OCI-LY7 (cell line): ENCODE measurements around the gene ACTN2. TPM values are rescaled to one million over a fixed set of nuclear protein-coding genes. Genes with fewer than 3 reads are reported as not detected.
A peak's percentile ranks its signal among the peaks of the same experiment; 100 is the strongest.

Source experiments
- BruUV-seq: library from RNA; stranded (reverse); fragments of 400-500 nt; replicated peaks from 2 replicates; lab custom pipeline; 2021; lab: Mats Ljungman, UMichigan
- CTCF ChIA-PET: fragments of 300-600 bp; sonication (Branson Sonifier 250); formaldehyde crosslinking; loops from one replicate; lab custom pipeline; 2022; ENCODE audit warnings: antibody characterized with exemption; ENCODE audit not compliant: unreplicated experiment; lab: Charles Lee
- POLR2A ChIA-PET: fragments of 300-600 bp; sonication (Branson Sonifier 250); formaldehyde crosslinking; loops from one replicate; lab custom pipeline; 2022; ENCODE audit warnings: antibody characterized with exemption; lab: Charles Lee
- DNase-seq: peaks from one replicate; pipeline ENCODE4 v3.0.0-alpha.2; 2015; ENCODE audit warnings: low spot score
- H2AFZ ChIP-seq: fragments of 200-600 bp; sonication (generic), shearing (Covaris generic); 2 replicates; pipeline ENCODE4 v1.6.1; 2014; ENCODE audit warnings: mild to moderate bottlenecking, antibody characterized with exemption, low read length, moderate library complexity
- H3K27ac ChIP-seq: fragments of 200-600 bp; sonication (generic); 2 replicates; pipeline ENCODE4 v1.5.1; 2014; ENCODE audit warnings: mixed run types, low read depth, mild to moderate bottlenecking, moderate library complexity, low read length, inconsistent platforms; ENCODE audit not compliant: poor library complexity, severe bottlenecking
- H3K36me3 ChIP-seq: fragments of 200-600 bp; sonication (generic); 2 replicates; pipeline ENCODE4 v1.6.1; 2014; ENCODE audit warnings: mild to moderate bottlenecking, antibody characterized with exemption, low read length, moderate library complexity, mixed read lengths; ENCODE audit not compliant: insufficient read depth
- H3K4me1 ChIP-seq: fragments of 200-600 bp; sonication (generic); 2 replicates; pipeline ENCODE4 v1.5.1; 2014; ENCODE audit warnings: mild to moderate bottlenecking, low read length; ENCODE audit not compliant: insufficient read depth, poor library complexity, severe bottlenecking
- H3K4me2 ChIP-seq: fragments of 200-600 bp; sonication (generic); 2 replicates; pipeline ENCODE4 v1.6.1; 2014; ENCODE audit warnings: mild to moderate bottlenecking, low read length
- H3K4me3 ChIP-seq: fragments of 200-600 bp; sonication (generic); 2 replicates; pipeline ENCODE4 v1.5.1; 2014; ENCODE audit warnings: mild to moderate bottlenecking, low read depth, low read length; ENCODE audit not compliant: poor library complexity, severe bottlenecking
- H3K79me2 ChIP-seq: fragments of 200-600 bp; sonication (generic); 2 replicates; pipeline ENCODE4 v1.6.1; 2016; ENCODE audit warnings: low read depth, mild to moderate bottlenecking, low read length, moderate library complexity, mixed read lengths; ENCODE audit not compliant: insufficient read depth
- H3K9me2 ChIP-seq: fragments of 200-600 bp; sonication (generic); 2 replicates; pipeline ENCODE4 v1.6.1; 2016; ENCODE audit warnings: mild to moderate bottlenecking, low read length, mixed read lengths; ENCODE audit not compliant: insufficient read depth
- H3K9me3 ChIP-seq: fragments of 200-600 bp; sonication (generic); 2 replicates; pipeline ENCODE4 v1.6.1; 2014; ENCODE audit warnings: mild to moderate bottlenecking, mixed run types, low read length, mixed read lengths
- H4K20me1 ChIP-seq: fragments of 200-600 bp; sonication (generic); 2 replicates; pipeline ENCODE4 v1.6.1; 2014; ENCODE audit warnings: mild to moderate bottlenecking, antibody characterized with exemption, low read length, moderate library complexity, mixed read lengths; ENCODE audit not compliant: insufficient read depth
- EZH2phosphoT487 ChIP-seq: fragments of 200-600 bp; sonication (generic); IDR thresholded peaks from 2 replicates; pipeline ENCODE4 v1.6.1; 2018; ENCODE audit warnings: low read depth, borderline replicate concordance, mild to moderate bottlenecking, mixed run types, antibody characterized with exemption, low read length, moderate library complexity, mixed read lengths
- intact Hi-C: fragments of 100-400 bp; cut with micrococcal nuclease; formaldehyde crosslinking; loops from one replicate; pipeline ENCODE4 v1.10.0; 2022; ENCODE audit not compliant: unreplicated experiment
- total RNA-seq, 2 experiments: library from RNA; depleted of rRNA in 1 of 2; stranded (reverse); fragments of >200 nt in 1 of 2; shearing (Covaris generic) in 1 of 2; gene quantifications; 2 replicates each; pipeline ENCODE4 v1.2.3, GENCODE V29; 2014 to 2022
- TF ChIP-seq, protein P1 (sequence below): fragments of 200-600 bp; sonication (generic); conservative IDR thresholded peaks from 2 replicates; pipeline ENCODE4 v1.5.1; 2014; ENCODE audit warnings: mild to moderate bottlenecking, antibody characterized with exemption, low read length, moderate library complexity, mixed read lengths

ACTN2 gene
- total RNA-seq, 2 experiments from 2014 or later, result not detected

- DNase-seq, result no peak
- H3K36me3 ChIP-seq, result no peaks in the 10 kb centered on the region
- no peaks in the 10 kb centered on the region for H4K20me1 ChIP-seq
- intact Hi-C loops, result loop anchor here (2.0 to 10.0 kb wide), 4 partner anchors 111 to 807 kb away; no protein-coding TSS in a partner anchor
- no peaks in the 10 kb centered on the region for H3K4me1 ChIP-seq
- TF ChIP-seq, protein P1, sequence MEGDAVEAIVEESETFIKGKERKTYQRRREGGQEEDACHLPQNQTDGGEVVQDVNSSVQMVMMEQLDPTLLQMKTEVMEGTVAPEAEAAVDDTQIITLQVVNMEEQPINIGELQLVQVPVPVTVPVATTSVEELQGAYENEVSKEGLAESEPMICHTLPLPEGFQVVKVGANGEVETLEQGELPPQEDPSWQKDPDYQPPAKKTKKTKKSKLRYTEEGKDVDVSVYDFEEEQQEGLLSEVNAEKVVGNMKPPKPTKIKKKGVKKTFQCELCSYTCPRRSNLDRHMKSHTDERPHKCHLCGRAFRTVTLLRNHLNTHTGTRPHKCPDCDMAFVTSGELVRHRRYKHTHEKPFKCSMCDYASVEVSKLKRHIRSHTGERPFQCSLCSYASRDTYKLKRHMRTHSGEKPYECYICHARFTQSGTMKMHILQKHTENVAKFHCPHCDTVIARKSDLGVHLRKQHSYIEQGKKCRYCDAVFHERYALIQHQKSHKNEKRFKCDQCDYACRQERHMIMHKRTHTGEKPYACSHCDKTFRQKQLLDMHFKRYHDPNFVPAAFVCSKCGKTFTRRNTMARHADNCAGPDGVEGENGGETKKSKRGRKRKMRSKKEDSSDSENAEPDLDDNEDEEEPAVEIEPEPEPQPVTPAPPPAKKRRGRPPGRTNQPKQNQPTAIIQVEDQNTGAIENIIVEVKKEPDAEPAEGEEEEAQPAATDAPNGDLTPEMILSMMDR, result no peak
- no peak for TF ChIP-seq EZH2phosphoT487
- H2AFZ ChIP-seq, result no peak overlapping the region
- no peaks in the 10 kb centered on the region for H3K9me3 ChIP-seq
- ChIA-PET POLR2A (interaction anchor here (0.6 kb wide), 1 partner anchor 21 kb away, joined by 3 read pairs; no protein-coding TSS in a partner anchor), CTCF (interaction anchor here (1.1 kb wide), 1 partner anchor 37 kb away, joined by 3 read pairs; the partner anchor contains the start of gene MTR)
- no peaks in the 10 kb centered on the region for H3K79me2 ChIP-seq
- H3K9me2 ChIP-seq, result no peaks in the 10 kb centered on the region
- H3K4me3 ChIP-seq, result no peak overlapping the region
- no peak overlapping the region for H3K27ac ChIP-seq
- H3K4me2 ChIP-seq, result no peak overlapping the region
- no TSS peak for BruUV-seq
Observed at GRCh38 chr1:236757640-236758039, 71.3 kb downstream of the ACTN2 start.

DNA sequence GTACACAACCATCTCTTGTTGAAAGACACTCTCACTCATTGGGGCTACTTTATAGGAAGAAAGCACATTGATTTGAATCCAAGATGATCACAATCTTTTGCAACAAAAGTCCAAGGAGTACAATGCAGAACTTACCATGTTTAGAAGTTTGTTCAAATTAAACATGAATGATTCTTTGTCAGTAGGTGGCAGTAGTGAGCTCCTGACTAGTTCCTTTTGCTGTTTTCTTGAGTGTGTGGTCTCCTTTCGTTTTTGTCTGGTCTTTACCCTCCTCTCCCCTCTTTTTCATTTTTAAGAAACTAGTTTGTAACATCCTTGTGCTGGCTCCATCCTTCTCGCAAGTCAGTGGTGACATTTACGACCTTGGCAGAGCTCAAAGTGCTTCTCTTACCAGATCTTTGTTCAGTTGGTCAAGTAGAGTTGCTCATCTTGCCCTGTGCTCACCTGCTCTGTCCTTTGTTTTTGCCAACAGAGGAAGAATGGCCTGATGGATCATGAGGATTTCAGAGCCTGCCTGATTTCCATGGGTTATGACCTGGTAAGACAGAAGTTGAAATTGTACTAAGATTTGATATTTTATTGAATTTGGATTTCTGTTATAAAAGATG lies 73.1 kb downstream of the ACTN2 start:
- Histone ChIP-seq H3K27ac (no peak overlapping the region), H2AFZ (peak overlapping the region; percentile 82; the same call in 1 of the 2 replicates), H3K4me2 (peak overlapping the region; percentile 47), H3K79me2 (no peaks in the 10 kb centered on the region), H3K36me3 (no peaks in the 10 kb centered on the region), H3K9me3 (no peaks in the 10 kb centered on the region), H4K20me1 (no peaks in the 10 kb centered on the region), H3K9me2 (no peaks in the 10 kb centered on the region), H3K4me1 (no peaks in the 10 kb centered on the region), H3K4me3 (peak overlapping the region; percentile 14)
- CTCF ChIA-PET, result no interaction called here
- BruUV-seq, result no TSS peak
- intact Hi-C loops, result loop anchor here (2.0 to 10.0 kb wide), 4 partner anchors 109 to 805 kb away; no protein-coding TSS in a partner anchor
- TF ChIP-seq, protein P1, result peak; percentile 89
- no peak for TF ChIP-seq EZH2phosphoT487
- POLR2A ChIA-PET, result interaction anchor here (0.6 kb wide), 1 partner anchor 153 kb away, joined by 3 read pairs; no protein-coding TSS in a partner anchor
- peak; percentile 66 for DNase-seq

- CTCF ChIA-PET, result no interaction called here
- POLR2A ChIA-PET, result interaction anchor here (0.8 kb wide), 1 partner anchor 1589 kb away, joined by 3 read pairs; no protein-coding TSS in a partner anchor
- DNase-seq, result no peak
- intact Hi-C loops, result no loop called here
- H4K20me1 ChIP-seq, result no peaks in the 10 kb centered on the region
- H3K9me3 ChIP-seq, result no peaks in the 10 kb centered on the region
- H3K36me3 ChIP-seq, result no peaks in the 10 kb centered on the region
- no peaks in the 10 kb centered on the region for H3K9me2 ChIP-seq
- no peaks in the 10 kb centered on the region for H3K79me2 ChIP-seq
- no TSS peak for BruUV-seq
- H2AFZ ChIP-seq, result no peak overlapping the region
- H3K27ac ChIP-seq, result no peak overlapping the region
- no peak overlapping the region for H3K4me2 ChIP-seq
- H3K4me3 ChIP-seq, result no peak overlapping the region
- no peaks in the 10 kb centered on the region for H3K4me1 ChIP-seq
- TF ChIP-seq, protein P1, result no peak
- no peak for TF ChIP-seq EZH2phosphoT487
Observed at GRCh38 chr1:236760480-236760879, 74.2 kb downstream of the ACTN2 start.
